Urinary bladder (tissue), 4 donors: ENCODE results near the gene TFPI. TPM values are rescaled to one million over a fixed set of nuclear protein-coding genes. Genes with fewer than 3 reads are reported as not detected.
"Not testable (repeated sequence)": the region's sequence is repeated elsewhere in the genome, so short reads cannot be mapped to it uniquely, and the experiment has no call there.

Source experiments
- DNase-seq: peaks from one replicate; pipeline ENCODE4 v3.0.0-alpha.2; 2015; ENCODE audit errors: extremely low spot score
- H3K27ac ChIP-seq: one replicate; pipeline ENCODE4 v1.5.1; 2013; ENCODE audit warnings: low read depth, mild to moderate bottlenecking, moderate library complexity
- H3K36me3 ChIP-seq: one replicate; pipeline ENCODE4 v1.6.1; 2013; ENCODE audit warnings: mild to moderate bottlenecking, moderate library complexity; ENCODE audit not compliant: insufficient read depth
- H3K4me1 ChIP-seq: one replicate; pipeline ENCODE4 v1.6.1; 2013; ENCODE audit warnings: mild to moderate bottlenecking, moderate library complexity; ENCODE audit not compliant: insufficient read depth
- H3K4me3 ChIP-seq: one replicate; pipeline ENCODE4 v1.5.1; 2013; ENCODE audit warnings: low read depth, low read length
- WGBS: extraction: QIAGEN DNeasy Blood & Tissue Kit; methylation state at CpG from one replicate; pipeline ENCODE4 v1.1.7; 2013; 5-methylcytosine and 5-hydroxymethylcytosine counted together
- polyA plus RNA-seq: library from polyadenylated mRNA; stranded (reverse); fragments of 200-250 nt; gene quantifications from one replicate; pipeline ENCODE4 v1.2.3, GENCODE V29; 2013
- total RNA-seq: library from RNA; depleted of rRNA; stranded (reverse); fragments of >200 nt; gene quantifications from one replicate; pipeline ENCODE4 v1.2.3, GENCODE V29; 2014
- donor health status: healthy with polysubstance abuse.
- donor health status: healthy.

The TFPI gene
- total and polyA plus RNA-seq, 2 donors, result 63.3 to 177 TPM

GRCh38 chr2:187571996-187572395 is 17.8 kb upstream of the TFPI start:
- H3K36me3 ChIP-seq, H3K27ac ChIP-seq, DNase-seq, H3K4me3 ChIP-seq, H3K4me1 ChIP-seq: not testable (repeated sequence)
- WGBS, result 96% methylated on average over 5 of the region's 5 CpGs

- no peak for DNase-seq
- H3K36me3 ChIP-seq, result no peaks in the 10 kb centered on the region
- H3K4me1 ChIP-seq, result no peaks in the 10 kb centered on the region
- H3K27ac ChIP-seq, result no peak overlapping the region
- no peak overlapping the region for H3K4me3 ChIP-seq
These were observed 15.3 kb upstream of the TFPI start for GRCh38 chr2:187569571-187569970.

GRCh38 chr2:187569042-187569441 is 14.8 kb upstream of the TFPI start:
- Histone ChIP-seq H3K27ac (no peak overlapping the region), H3K4me1 (no peaks in the 10 kb centered on the region), H3K36me3 (no peaks in the 10 kb centered on the region), H3K4me3 (no peak overlapping the region)
- no peak for DNase-seq
- WGBS, result 35% methylated on average over 1 of the region's 1 CpG

GRCh38 chr2:187567126-187567525 is 12.9 kb upstream of the TFPI start:
- no peak for DNase-seq
- Histone ChIP-seq H3K4me3 (no peak overlapping the region), H3K36me3 (no peaks in the 10 kb centered on the region), H3K4me1 (no peaks in the 10 kb centered on the region), H3K27ac (no peak overlapping the region)
- 54% methylated on average over 1 of the region's 1 CpG for WGBS

- no peak for DNase-seq
- Histone ChIP-seq H3K4me3 (no peak overlapping the region), H3K4me1 (no peaks in the 10 kb centered on the region), H3K36me3 (no peaks in the 10 kb centered on the region), H3K27ac (no peak overlapping the region)
- WGBS, result 59% methylated on average over 1 of the region's 1 CpG
These were observed 12.5 kb upstream of the TFPI start for GRCh38 chr2:187566712-187567111.

GRCh38 chr2:187566266-187566665 is 12.0 kb upstream of the TFPI start:
- H3K4me1 ChIP-seq, result no peaks in the 10 kb centered on the region
- no peak for DNase-seq
- no peak overlapping the region for H3K4me3 ChIP-seq
- no peak overlapping the region for H3K27ac ChIP-seq
- no peaks in the 10 kb centered on the region for H3K36me3 ChIP-seq

- 95% methylated on average over 10 of the region's 11 CpGs for WGBS
- not testable (repeated sequence) for H3K4me3 ChIP-seq, DNase-seq, H3K36me3 ChIP-seq, H3K4me1 ChIP-seq, H3K27ac ChIP-seq
These were observed 11.4 kb upstream of the TFPI start for GRCh38 chr2:187565618-187566017.

- not testable (repeated sequence) for H3K27ac ChIP-seq, H3K4me1 ChIP-seq, H3K4me3 ChIP-seq, DNase-seq, H3K36me3 ChIP-seq
- 96% methylated on average over 31 of the region's 31 CpGs for WGBS
These were observed 2.3 kb upstream of the TFPI start for GRCh38 chr2:187556493-187556892.

- Histone ChIP-seq H3K4me3 (no peak overlapping the region), H3K4me1 (no peaks in the 10 kb centered on the region), H3K27ac (no peak overlapping the region), H3K36me3 (no peaks in the 10 kb centered on the region)
- DNase-seq, result no peak
- WGBS, result 46% methylated on average over 2 of the region's 2 CpGs
These were observed 458 bp upstream of the TFPI start for GRCh38 chr2:187554704-187555082.

- H3K4me1 ChIP-seq, result no peaks in the 10 kb centered on the region
- no peaks in the 10 kb centered on the region for H3K36me3 ChIP-seq
- H3K27ac ChIP-seq, result peak overlapping the region; percentile 38
- WGBS, result 17% methylated on average over 2 of the region's 2 CpGs
- H3K4me3 ChIP-seq, result peak overlapping the region; percentile 35
- no peak for DNase-seq
These were observed 1.2 kb downstream of the TFPI start for GRCh38 chr2:187552828-187553681.

- Histone ChIP-seq H3K4me3 (no peak overlapping the region), H3K4me1 (no peaks in the 10 kb centered on the region), H3K36me3 (no peaks in the 10 kb centered on the region), H3K27ac (no peak overlapping the region)
- DNase-seq, result no peak
These were observed 1.9 kb downstream of the TFPI start for GRCh38 chr2:187552381-187552780.

- DNase-seq, result no peak
- Histone ChIP-seq H3K4me1 (no peaks in the 10 kb centered on the region), H3K27ac (peak overlapping the region; percentile 10), H3K4me3 (no peak overlapping the region), H3K36me3 (no peaks in the 10 kb centered on the region)
- 65% methylated on average over 1 of the region's 1 CpG for WGBS
These were observed 3.4 kb downstream of the TFPI start for GRCh38 chr2:187550857-187551256.

GRCh38 chr2:187549951-187550555 is 4.2 kb downstream of the TFPI start:
- H3K36me3 ChIP-seq, result no peaks in the 10 kb centered on the region
- H3K27ac ChIP-seq, result peak overlapping the region; percentile 59
- no peaks in the 10 kb centered on the region for H3K4me1 ChIP-seq
- WGBS, result 64% methylated on average over 3 of the region's 3 CpGs
- no peak for DNase-seq
- H3K4me3 ChIP-seq, result no peak overlapping the region

GRCh38 chr2:187549193-187549592 is 5.0 kb downstream of the TFPI start:
- Histone ChIP-seq H3K4me1 (peaks cover 1% of the 10 kb centered on the region), H3K36me3 (no peaks in the 10 kb centered on the region), H3K27ac (no peak overlapping the region)

More at GRCh38 chr2:187549193-187549592, 5.0 kb downstream of the TFPI start:
- DNase-seq, result no peak
- no peak overlapping the region for H3K4me3 ChIP-seq
